Measurements from ENCODE around the gene ZNF775. TPM values are rescaled to one million over a fixed set of nuclear protein-coding genes. Genes with fewer than 3 reads are reported as not detected.
A peak's percentile ranks its signal among the peaks of the same experiment; 100 is the strongest.

The ZNF775 gene
- total and polyA plus RNA-seq, 2 of the 13 experiments (the other 11 are each of a cell fraction or from before 2014, with no cell fraction given), result 3.1 to 3.2 TPM

GRCh38 chr7:150378115-150378852, 846 bp upstream of the ZNF775 start (continued):
- TF ChIP-seq KDM2A (CRISPR knock-in tag; IDR thresholded peaks at IDR 0.05; ENCODE audit: borderline replicate concordance, low read depth) (0 out of 2 replicates have a peak, but pooled peaks have one; percentile 29), MXD1 (CRISPR knock-in tag; IDR thresholded peaks at IDR 0.05) (no peak), TCF7L2 (IDR thresholded peaks at IDR 0.05; ENCODE audit: low read depth, low read length) (no peak), HNRNPL (IDR thresholded peaks at IDR 0.05; ENCODE audit: low read depth, low read length) (peak; percentile 11; the same call in 1 of the 2 replicates), LCORL (IDR thresholded peaks at IDR 0.05) (no peak), LCORL (CRISPR knock-in tag; IDR thresholded peaks at IDR 0.05) (peak; percentile 63), GATAD1 (CRISPR knock-in tag; IDR thresholded peaks at IDR 0.05) (no peak), SAP130 (CRISPR knock-in tag; IDR thresholded peaks at IDR 0.05; ENCODE audit: low read depth) (peak; percentile 59), GFI1 (CRISPR knock-in tag; IDR thresholded peaks at IDR 0.05; ENCODE audit: borderline replicate concordance) (0 out of 2 replicates have a peak, but pooled peaks have one; percentile 23), ERF (CRISPR knock-in tag; IDR thresholded peaks at IDR 0.05) (peak; percentile 38; the same call in 1 of the 2 replicates), HNRNPH1 (optimal IDR thresholded peaks at IDR 0.05; ENCODE audit: low read depth, low read length) (peak; percentile 59), NR2C2 (CRISPR knock-in tag; IDR thresholded peaks at IDR 0.05; ENCODE audit: borderline replicate concordance) (no peak), ZNF333 (CRISPR knock-in tag; IDR thresholded peaks at IDR 0.05; ENCODE audit: borderline replicate concordance) (no peak), MZF1 (CRISPR knock-in tag; IDR thresholded peaks at IDR 0.05; ENCODE audit: borderline replicate concordance) (no peak), TFE3 (CRISPR knock-in tag; IDR thresholded peaks at IDR 0.05) (0 out of 2 replicates have a peak, but pooled peaks have one; percentile 25), ZNF670 (CRISPR knock-in tag; IDR thresholded peaks at IDR 0.05; ENCODE audit: borderline replicate concordance) (0 out of 2 replicates have a peak, but pooled peaks have one; percentile 31), GMEB1 (CRISPR knock-in tag; IDR thresholded peaks at IDR 0.05; ENCODE audit: borderline replicate concordance) (0 out of 2 replicates have a peak, but pooled peaks have one; percentile 17), HOXA3 (CRISPR knock-in tag; IDR thresholded peaks at IDR 0.05) (peak; percentile 48; the same call in 1 of the 2 replicates), ETV5 (CRISPR knock-in tag; IDR thresholded peaks at IDR 0.05; ENCODE audit: borderline replicate concordance) (peak; percentile 41; the same call in 1 of the 2 replicates), ZNF746 (CRISPR knock-in tag; IDR thresholded peaks at IDR 0.05) (peak; percentile 32; the same call in 1 of the 2 replicates), THAP7 (CRISPR knock-in tag; IDR thresholded peaks at IDR 0.05) (no peak), ZNF567 (CRISPR knock-in tag; IDR thresholded peaks at IDR 0.05; ENCODE audit: borderline replicate concordance) (no peak), ELF1 (CRISPR knock-in tag; IDR thresholded peaks at IDR 0.05) (no peak), ZNF703 (CRISPR knock-in tag; IDR thresholded peaks at IDR 0.05; ENCODE audit: borderline replicate concordance) (0 out of 2 replicates have a peak, but pooled peaks have one; percentile 77), IKZF5 (CRISPR knock-in tag; IDR thresholded peaks at IDR 0.05) (0 out of 2 replicates have a peak, but pooled peaks have one; percentile 24)
